HFFc6 (cell line): ENCODE measurements around the gene GPR142. TPM values are rescaled to one million over a fixed set of nuclear protein-coding genes. Genes with fewer than 3 reads are reported as not detected.

ENCODE experiments used
- DNase-seq: peaks from one replicate; pipeline ENCODE4 v3.0.0-alpha.2; 2018
- H3K27ac Mint-ChIP-seq: 2 replicates; pipeline ENCODE4 v1.8.0; 2020; ENCODE audit warnings: mild to moderate bottlenecking, mixed read lengths
- H3K27me3 Mint-ChIP-seq: 2 replicates; pipeline ENCODE4 v1.8.0; 2021; ENCODE audit warnings: mild to moderate bottlenecking, moderate library complexity, mixed read lengths; ENCODE audit not compliant: insufficient read depth
- H3K36me3 Mint-ChIP-seq: 2 replicates; pipeline ENCODE4 v1.8.0; 2021; ENCODE audit warnings: low read depth, mixed read lengths
- H3K4me1 Mint-ChIP-seq: 2 replicates; pipeline ENCODE4 v1.8.0; 2020; ENCODE audit warnings: low read depth, mixed read lengths
- H3K4me3 Mint-ChIP-seq: 2 replicates; pipeline ENCODE4 v1.8.0; 2020; ENCODE audit warnings: mild to moderate bottlenecking, moderate library complexity, mixed read lengths
- H3K9me3 Mint-ChIP-seq: 2 replicates; pipeline ENCODE4 v1.8.0; 2020; ENCODE audit warnings: mild to moderate bottlenecking, mixed read lengths
- total RNA-seq, 6 experiments: library from RNA; stranded (reverse); fragmentation: NEBNext Ultra II Directional; extraction: Animal tissue kit (Norgen Biotek cat#: 25700); gene quantifications; 2 replicates in 1 of 6; 3 replicates in 5 of 6; pipeline ENCODE4 v1.2.3, GENCODE V29; 2021
- TF ChIP-seq, protein P1 (sequence below): fragments of 200-600 bp; sonication (generic); IDR thresholded peaks from 2 replicates; pipeline ENCODE4 v1.5.0; 2021; ENCODE audit warnings: antibody characterized with exemption, mild to moderate bottlenecking

Gene GPR142
- total RNA-seq, 6 experiments from 2014 or later = not detected

DNA sequence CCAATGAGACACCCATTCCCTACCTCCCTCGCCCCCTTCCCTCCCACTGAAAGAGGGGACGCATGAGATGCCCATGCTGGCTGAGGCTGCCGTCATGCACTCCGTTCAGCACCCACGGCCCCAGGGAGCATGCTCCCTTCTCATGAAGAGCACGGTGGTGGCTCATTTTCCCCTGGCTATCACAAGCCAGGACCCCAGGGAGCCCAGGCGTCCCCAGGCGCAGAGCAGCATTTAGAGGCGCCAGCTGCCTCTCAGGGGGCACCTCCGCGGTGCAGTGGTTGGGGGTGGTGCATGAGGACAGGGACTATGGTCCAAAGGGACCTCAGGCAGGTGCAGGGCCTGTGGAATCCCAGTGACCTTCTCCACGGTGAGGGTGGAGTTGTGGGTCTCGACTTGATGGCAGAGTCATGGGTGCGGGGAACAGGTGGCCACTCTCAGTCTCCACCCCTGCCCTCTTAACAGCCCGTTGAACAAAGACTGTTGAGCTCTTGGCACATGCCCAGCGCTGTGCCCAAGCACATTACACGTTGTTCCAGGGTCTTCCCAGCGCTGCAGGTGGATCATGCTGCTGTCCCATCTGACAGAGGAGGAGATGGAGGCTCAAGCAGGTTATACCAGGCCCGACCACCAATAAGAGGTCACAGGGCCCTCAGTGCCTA lies 27.6 kb upstream of the GPR142 start:
- H3K27me3 Mint-ChIP-seq = peaks cover 4% of the 10 kb centered on the region; the same call in 1 of the 2 replicates
- no peak overlapping the region for H3K4me3 Mint-ChIP-seq
- H3K36me3 Mint-ChIP-seq = no peaks in the 10 kb centered on the region
- DNase-seq = no peak
- no peak overlapping the region for H3K27ac Mint-ChIP-seq
- peaks cover 33% of the 10 kb centered on the region for H3K9me3 Mint-ChIP-seq
- TF ChIP-seq, protein P1, sequence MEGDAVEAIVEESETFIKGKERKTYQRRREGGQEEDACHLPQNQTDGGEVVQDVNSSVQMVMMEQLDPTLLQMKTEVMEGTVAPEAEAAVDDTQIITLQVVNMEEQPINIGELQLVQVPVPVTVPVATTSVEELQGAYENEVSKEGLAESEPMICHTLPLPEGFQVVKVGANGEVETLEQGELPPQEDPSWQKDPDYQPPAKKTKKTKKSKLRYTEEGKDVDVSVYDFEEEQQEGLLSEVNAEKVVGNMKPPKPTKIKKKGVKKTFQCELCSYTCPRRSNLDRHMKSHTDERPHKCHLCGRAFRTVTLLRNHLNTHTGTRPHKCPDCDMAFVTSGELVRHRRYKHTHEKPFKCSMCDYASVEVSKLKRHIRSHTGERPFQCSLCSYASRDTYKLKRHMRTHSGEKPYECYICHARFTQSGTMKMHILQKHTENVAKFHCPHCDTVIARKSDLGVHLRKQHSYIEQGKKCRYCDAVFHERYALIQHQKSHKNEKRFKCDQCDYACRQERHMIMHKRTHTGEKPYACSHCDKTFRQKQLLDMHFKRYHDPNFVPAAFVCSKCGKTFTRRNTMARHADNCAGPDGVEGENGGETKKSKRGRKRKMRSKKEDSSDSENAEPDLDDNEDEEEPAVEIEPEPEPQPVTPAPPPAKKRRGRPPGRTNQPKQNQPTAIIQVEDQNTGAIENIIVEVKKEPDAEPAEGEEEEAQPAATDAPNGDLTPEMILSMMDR = no peak
- no peaks in the 10 kb centered on the region for H3K4me1 Mint-ChIP-seq

DNA sequence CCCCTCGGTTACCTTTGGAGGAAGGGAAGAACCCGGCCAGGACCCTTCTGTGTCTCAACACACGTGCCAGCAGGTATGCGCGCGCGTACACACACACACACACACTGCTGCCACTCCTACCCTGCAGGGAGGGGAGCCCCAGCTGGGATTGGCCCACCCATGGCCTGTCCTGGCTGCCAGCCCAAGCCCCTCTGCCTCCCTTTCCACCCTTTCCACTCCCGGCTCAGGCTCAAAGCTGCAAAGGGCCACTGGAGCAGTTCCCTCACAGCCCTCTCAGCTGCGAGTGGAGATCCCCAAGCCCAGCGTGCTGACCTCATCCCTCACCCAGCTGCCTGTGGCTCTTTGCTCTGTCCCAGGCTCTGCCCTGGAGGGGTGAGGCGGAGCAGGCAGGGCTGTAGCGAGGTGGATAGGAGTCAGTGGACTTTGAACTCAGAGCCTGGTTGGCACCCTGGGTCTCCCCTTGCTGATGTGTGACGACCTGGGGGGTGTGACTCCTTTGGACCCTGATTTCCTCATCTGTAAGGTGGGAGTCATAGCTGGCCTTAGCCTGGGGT lies 26.8 kb upstream of the GPR142 start:
- TF ChIP-seq, protein P1 = no peak
- no peak overlapping the region for H3K4me3 Mint-ChIP-seq
- no peak for DNase-seq
- H3K36me3 Mint-ChIP-seq = no peaks in the 10 kb centered on the region
- H3K9me3 Mint-ChIP-seq = peaks cover 32% of the 10 kb centered on the region
- H3K27me3 Mint-ChIP-seq = peaks cover 4% of the 10 kb centered on the region
- no peaks in the 10 kb centered on the region for H3K4me1 Mint-ChIP-seq
- no peak overlapping the region for H3K27ac Mint-ChIP-seq

DNA sequence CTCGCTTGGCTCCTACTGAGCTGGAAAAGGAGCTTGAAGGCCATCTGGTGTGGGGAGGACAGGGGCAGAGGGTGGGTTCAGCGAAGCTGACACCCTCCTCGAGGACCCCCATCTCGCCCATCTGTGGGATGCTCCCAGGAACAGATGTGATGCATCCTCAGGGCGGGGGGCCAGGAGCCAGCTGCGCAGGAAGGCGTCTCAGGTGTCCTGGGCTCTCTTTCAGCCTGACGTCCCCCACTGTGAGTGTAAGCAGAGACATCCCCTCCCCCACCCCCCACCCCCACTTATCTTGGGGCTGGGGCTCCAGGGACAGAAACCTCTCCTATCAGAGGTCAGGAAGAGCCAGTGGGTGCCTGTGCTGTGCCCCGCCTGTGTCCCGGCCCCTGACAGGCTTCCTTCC lies 25.1 kb upstream of the GPR142 start:
- no peak overlapping the region for H3K27ac Mint-ChIP-seq
- H3K4me1 Mint-ChIP-seq = no peaks in the 10 kb centered on the region
- H3K27me3 Mint-ChIP-seq = no peaks in the 10 kb centered on the region; the same call in none of the 2 replicates
- no peaks in the 10 kb centered on the region for H3K36me3 Mint-ChIP-seq
- DNase-seq = no peak
- TF ChIP-seq, protein P1 = no peak
- H3K9me3 Mint-ChIP-seq = peaks cover 25% of the 10 kb centered on the region
- no peak overlapping the region for H3K4me3 Mint-ChIP-seq

DNA sequence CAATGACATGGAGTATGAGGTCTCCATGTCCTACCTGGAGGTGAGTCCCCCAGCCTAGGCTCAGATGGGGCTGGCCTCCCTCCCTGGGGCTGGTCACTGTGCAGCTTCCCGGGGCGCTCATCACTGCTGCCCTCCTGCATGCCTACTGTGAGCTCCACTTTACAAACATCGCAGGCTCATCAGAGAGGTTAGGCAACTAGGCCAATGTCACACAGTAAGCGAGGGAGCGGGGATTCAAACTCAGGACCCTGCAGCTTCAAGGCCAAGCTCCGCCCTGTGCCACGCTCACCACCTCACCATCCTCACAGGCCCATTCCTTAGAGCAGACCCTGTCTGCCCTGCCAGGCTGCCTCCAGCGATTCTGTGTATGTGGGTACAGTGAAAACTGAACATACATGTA lies 24.2 kb upstream of the GPR142 start:
- Mint-ChIP-seq H3K36me3 (no peaks in the 10 kb centered on the region), H3K4me1 (no peaks in the 10 kb centered on the region), H3K27me3 (no peaks in the 10 kb centered on the region; the same call in none of the 2 replicates), H3K27ac (no peak overlapping the region), H3K9me3 (peaks cover 20% of the 10 kb centered on the region), H3K4me3 (no peak overlapping the region)
- no peak for DNase-seq
- TF ChIP-seq, protein P1 = no peak

DNA sequence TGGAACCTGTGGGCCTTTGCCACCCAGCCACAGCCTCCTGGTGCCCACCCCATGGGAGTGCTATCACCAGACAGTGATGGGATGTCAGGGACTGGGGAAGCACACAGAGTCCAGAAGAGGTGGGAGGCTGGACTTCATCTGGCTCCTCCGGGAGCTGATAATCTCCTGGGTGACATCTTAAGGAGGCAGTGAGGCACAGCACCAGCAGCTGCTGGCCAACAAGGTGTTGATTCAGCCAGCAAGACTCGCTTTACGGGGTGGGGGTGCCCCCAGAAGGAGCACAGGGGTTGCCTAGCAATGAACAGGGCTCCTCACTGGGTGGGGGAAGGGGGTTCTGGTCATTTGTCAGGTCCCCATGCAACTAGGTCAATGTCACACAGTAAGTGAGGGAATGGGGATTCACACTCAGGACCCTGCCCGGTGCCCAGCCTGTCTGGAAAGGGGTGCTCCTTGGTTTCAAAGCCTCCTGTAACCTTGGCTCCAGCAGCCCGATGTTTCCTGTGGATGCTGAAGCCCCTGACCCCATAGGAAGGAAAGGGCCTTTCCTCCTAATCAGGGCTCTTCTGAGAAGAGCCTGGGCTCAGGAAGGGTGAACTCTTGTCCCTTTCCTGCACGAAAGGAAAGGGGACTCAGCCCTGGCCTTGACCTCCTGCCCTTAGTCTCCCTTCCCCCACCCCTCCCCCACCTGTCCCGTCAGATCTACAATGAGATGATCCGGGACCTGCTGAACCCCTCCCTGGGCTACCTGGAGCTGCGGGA lies 23.6 kb upstream of the GPR142 start:
- no peaks in the 10 kb centered on the region for H3K4me1 Mint-ChIP-seq
- no peak overlapping the region for H3K27ac Mint-ChIP-seq
- no peak for DNase-seq
- TF ChIP-seq, protein P1 = no peak
- no peak overlapping the region for H3K4me3 Mint-ChIP-seq
- H3K27me3 Mint-ChIP-seq = no peaks in the 10 kb centered on the region; the same call in none of the 2 replicates
- peaks cover 26% of the 10 kb centered on the region for H3K9me3 Mint-ChIP-seq
- H3K36me3 Mint-ChIP-seq = no peaks in the 10 kb centered on the region
